Kidney epithelial cell (primary cell): Measurements from ENCODE around the gene ACO1. TPM values are rescaled to one million over a fixed set of nuclear protein-coding genes. Genes with fewer than 3 reads are reported as not detected.

Source experiments
- DNase-seq: peaks from one replicate; pipeline ENCODE4 v3.0.0-alpha.2; 2010; ENCODE audit warnings: low read depth
- H3K27me3 ChIP-seq: 2 replicates; pipeline ENCODE4 v1.6.0; 2011; ENCODE audit warnings: low read length; ENCODE audit not compliant: control insufficient read depth, insufficient read depth
- H3K36me3 ChIP-seq: 2 replicates; pipeline ENCODE4 v1.5.1; 2011; ENCODE audit warnings: low read length; ENCODE audit not compliant: control insufficient read depth, insufficient read depth
- H3K4me3 ChIP-seq: 2 replicates; pipeline ENCODE4 v1.5.1; 2011; ENCODE audit warnings: low read depth, mild to moderate bottlenecking, control low read depth, low read length
- CTCF ChIP-seq: IDR thresholded peaks from 2 replicates; pipeline ENCODE4 v1.5.1; 2011; ENCODE audit warnings: mild to moderate bottlenecking, moderate library complexity, low read length, control low read depth, inconsistent platforms; ENCODE audit not compliant: insufficient read depth, poor library complexity, severe bottlenecking
- total RNA-seq: library from RNA; depleted of rRNA; stranded (reverse); fragments of >200 nt; gene quantifications from 2 replicates; pipeline ENCODE4 v1.2.3, GENCODE V29; 2015

The ACO1 gene
- total RNA-seq, 1 donor from 2014 or later, result 39.1 TPM

DNA sequence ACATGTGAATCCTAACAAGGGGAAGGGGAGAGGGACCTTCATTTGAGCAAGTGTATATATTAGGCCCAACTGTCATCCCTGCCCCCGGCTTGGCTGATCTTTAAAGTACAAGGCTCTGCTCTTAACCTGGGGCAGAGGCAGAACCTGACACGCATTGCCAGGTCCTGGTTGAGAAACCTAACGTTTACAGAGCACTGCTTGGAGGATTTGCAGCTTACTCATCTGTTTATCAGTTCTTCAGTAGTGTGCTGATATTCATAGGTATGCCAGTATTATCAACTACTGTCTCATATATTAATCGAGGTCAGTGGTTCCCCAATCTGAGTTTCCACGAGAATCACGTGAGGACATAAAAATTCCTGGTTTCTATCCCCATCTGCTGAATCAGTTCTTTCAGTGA lies 50.4 kb downstream of the ACO1 start:
- peaks cover 2% of the 10 kb centered on the region for H3K36me3 ChIP-seq
- no peaks in the 10 kb centered on the region for H3K27me3 ChIP-seq
- H3K4me3 ChIP-seq, result no peak overlapping the region
- TF ChIP-seq CTCF, result no peak
- no peak for DNase-seq

DNA sequence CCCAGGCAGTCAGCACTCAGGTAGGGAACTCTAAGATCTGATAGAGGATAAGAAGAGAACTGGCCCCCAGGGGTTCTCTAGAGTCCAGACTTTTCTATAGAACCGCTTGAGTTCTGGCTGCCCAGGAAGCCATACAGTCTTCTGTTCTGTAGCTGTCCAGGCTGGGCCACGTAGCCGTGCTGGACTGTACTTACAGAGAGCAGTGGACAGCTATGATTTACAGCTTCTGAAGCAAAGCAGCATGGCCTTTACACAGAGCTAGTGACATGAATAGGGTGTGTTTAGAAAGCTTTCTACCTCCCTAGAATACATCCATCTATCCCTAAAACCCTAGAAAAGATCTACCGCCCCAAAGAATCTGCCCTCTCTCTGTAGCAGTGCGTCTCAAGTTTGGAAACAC lies 57.2 kb downstream of the ACO1 start:
- peaks cover 1% of the 10 kb centered on the region for H3K36me3 ChIP-seq
- TF ChIP-seq CTCF, result no peak
- no peak for DNase-seq
- no peaks in the 10 kb centered on the region for H3K27me3 ChIP-seq
- H3K4me3 ChIP-seq, result no peak overlapping the region

DNA sequence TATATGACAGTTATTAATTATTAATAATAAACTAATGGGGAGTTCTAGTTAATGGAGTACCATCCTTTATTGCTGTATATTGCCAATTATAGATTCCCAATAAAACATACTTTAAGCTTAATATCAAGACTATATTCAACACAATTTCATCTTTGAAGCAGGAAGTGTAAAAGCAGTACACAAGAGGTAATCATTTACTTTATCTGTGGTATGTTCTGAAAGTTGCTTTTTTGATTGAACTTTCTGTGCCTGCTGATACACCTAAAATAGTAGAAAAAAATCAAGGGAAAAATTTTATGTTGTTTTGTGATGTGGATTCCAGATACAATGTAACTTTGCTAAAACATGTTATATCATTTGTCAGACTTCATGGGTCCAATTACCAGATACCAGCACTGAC lies 58.0 kb downstream of the ACO1 start:
- TF ChIP-seq CTCF, result no peak
- Histone ChIP-seq H3K36me3 (peaks cover 1% of the 10 kb centered on the region), H3K4me3 (no peak overlapping the region), H3K27me3 (no peaks in the 10 kb centered on the region)
- DNase-seq, result no peak

DNA sequence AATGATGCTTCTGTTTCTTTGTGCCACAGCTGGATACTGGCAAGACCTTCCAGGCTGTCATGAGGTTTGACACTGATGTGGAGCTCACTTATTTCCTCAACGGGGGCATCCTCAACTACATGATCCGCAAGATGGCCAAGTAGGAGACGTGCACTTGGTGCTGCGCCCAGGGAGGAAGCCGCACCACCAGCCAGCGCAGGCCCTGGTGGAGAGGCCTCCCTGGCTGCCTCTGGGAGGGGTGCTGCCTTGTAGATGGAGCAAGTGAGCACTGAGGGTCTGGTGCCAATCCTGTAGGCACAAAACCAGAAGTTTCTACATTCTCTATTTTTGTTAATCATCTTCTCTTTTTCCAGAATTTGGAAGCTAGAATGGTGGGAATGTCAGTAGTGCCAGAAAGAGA lies 65.5 kb downstream of the ACO1 start:
- no peak overlapping the region for H3K4me3 ChIP-seq
- no peak for TF ChIP-seq CTCF
- H3K36me3 ChIP-seq, result peaks cover 1% of the 10 kb centered on the region
- no peak for DNase-seq
- no peaks in the 10 kb centered on the region for H3K27me3 ChIP-seq

DNA sequence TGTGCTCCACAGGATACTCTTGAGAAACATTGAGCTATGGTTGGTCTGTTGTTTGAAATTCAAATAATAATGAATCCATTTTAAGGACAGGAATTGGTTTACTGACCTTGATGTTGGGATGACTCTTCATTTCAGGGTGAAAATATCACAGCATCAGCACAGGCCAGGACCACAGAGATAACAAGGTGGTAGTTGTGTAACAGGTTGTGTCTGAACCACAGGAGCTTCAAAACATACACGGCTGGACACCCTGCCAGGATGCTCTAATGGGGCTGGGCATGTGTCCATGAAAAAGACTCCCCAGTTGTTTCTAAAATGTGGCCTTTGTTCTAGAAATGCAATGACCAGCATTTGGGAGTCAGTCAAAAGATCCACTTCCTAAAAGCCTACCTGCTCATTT lies 69.8 kb downstream of the ACO1 start:
- no peak for DNase-seq
- H3K36me3 ChIP-seq, result peaks cover 1% of the 10 kb centered on the region
- TF ChIP-seq CTCF, result no peak
- no peak overlapping the region for H3K4me3 ChIP-seq
- H3K27me3 ChIP-seq, result no peaks in the 10 kb centered on the region

DNA sequence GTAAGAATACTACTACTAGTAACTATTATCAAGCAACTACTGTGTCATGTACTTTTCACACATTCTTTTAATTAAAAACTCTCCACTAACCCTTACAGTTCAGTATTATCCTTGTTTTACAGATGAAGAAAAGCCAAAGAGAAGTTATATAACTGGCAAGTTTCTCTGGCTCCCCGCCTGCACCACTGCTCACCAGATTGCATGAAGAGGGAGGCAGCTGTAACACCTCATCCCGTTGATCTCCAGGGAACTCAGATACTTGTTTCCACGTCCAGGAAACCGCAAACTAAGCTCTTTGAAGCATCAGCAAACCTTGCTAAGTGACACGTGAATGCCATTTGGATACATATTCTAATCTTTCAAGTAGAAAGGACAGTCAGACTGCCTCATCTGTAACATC lies 71.3 kb downstream of the ACO1 start:
- no peak for TF ChIP-seq CTCF
- Histone ChIP-seq H3K27me3 (no peaks in the 10 kb centered on the region), H3K36me3 (peaks cover 1% of the 10 kb centered on the region), H3K4me3 (no peak overlapping the region)
- DNase-seq, result no peak
